HepG2 (cell line): Measurements from ENCODE around the gene MIEF1. TPM values are rescaled to one million over a fixed set of nuclear protein-coding genes. Genes with fewer than 3 reads are reported as not detected.

Source experiments
- CBX5 ChIP-seq: sonication (generic); formaldehyde crosslinking; IDR thresholded peaks from 2 replicates; pipeline ENCODE4 v1.4.0; 2020; ENCODE audit warnings: missing genetic modification reagents, borderline replicate concordance
- GATAD1 ChIP-seq: IDR thresholded peaks from 2 replicates; pipeline ENCODE4 v1.6.1; 2016; ENCODE audit warnings: missing genetic modification reagents, missing compliant biosample characterization
- GLI4 ChIP-seq: sonication (generic); formaldehyde crosslinking; IDR thresholded peaks from 2 replicates; pipeline ENCODE4 v1.5.1; 2020; ENCODE audit warnings: missing genetic modification reagents, mild to moderate bottlenecking, moderate library complexity, borderline replicate concordance
- HDAC1 ChIP-seq: sonication (generic); formaldehyde crosslinking; IDR thresholded peaks from 2 replicates; pipeline ENCODE4 v1.5.1; 2020; ENCODE audit warnings: mild to moderate bottlenecking, missing genetic modification reagents
- KLF13 ChIP-seq: sonication (generic); formaldehyde crosslinking; IDR thresholded peaks from 2 replicates; pipeline ENCODE4 v1.4.0; 2020; ENCODE audit warnings: mild to moderate bottlenecking, missing genetic modification reagents
- NFKB2 ChIP-seq: sonication (generic); formaldehyde crosslinking; IDR thresholded peaks from 2 replicates; pipeline ENCODE4 v1.4.0; 2020; ENCODE audit warnings: missing genetic modification reagents, borderline replicate concordance
- RAD51 ChIP-seq: fragments of 450-650 bp; IDR thresholded peaks from 2 replicates; pipeline ENCODE4 v1.6.1; 2016; ENCODE audit warnings: borderline replicate concordance
- RBAK ChIP-seq: sonication (generic); formaldehyde crosslinking; IDR thresholded peaks from 2 replicates; pipeline ENCODE4 v1.5.1; 2020; ENCODE audit warnings: mild to moderate bottlenecking, missing genetic modification reagents
- RFX1 ChIP-seq: fragments of 450-650 bp; IDR thresholded peaks from 2 replicates; pipeline ENCODE4 v1.6.1; 2017
- TAF1 ChIP-seq: sonication (generic); formaldehyde crosslinking; IDR thresholded peaks from 2 replicates; pipeline ENCODE4 v1.4.0; 2020; ENCODE audit warnings: missing genetic modification reagents
- ZMAT3 ChIP-seq: sonication (generic); formaldehyde crosslinking; conservative IDR thresholded peaks from 2 replicates; pipeline ENCODE4 v1.7.0; 2021; ENCODE audit warnings: missing genetic modification reagents
- ZNF138 ChIP-seq: sonication (generic); formaldehyde crosslinking; IDR thresholded peaks from 2 replicates; pipeline ENCODE4 v1.5.0; 2020; ENCODE audit warnings: mild to moderate bottlenecking, low read depth, missing genetic modification reagents
- ZNF292 ChIP-seq: sonication (generic); formaldehyde crosslinking; IDR thresholded peaks from 2 replicates; pipeline ENCODE4 v1.8.1; 2022; ENCODE audit warnings: mild to moderate bottlenecking, low read depth, missing genetic modification reagents, borderline replicate concordance
- ZNF543 ChIP-seq: sonication (generic); formaldehyde crosslinking; IDR thresholded peaks from 2 replicates; pipeline ENCODE4 v1.4.0; 2020; ENCODE audit warnings: mild to moderate bottlenecking, missing genetic modification reagents
- polyA plus RNA-seq, 8 experiments: library from polyadenylated mRNA; depleted of rRNA in 3 of 8; stranded (reverse) in 7 of 8; unstranded in 1 of 8; fragments of >200 nt; fragmentation: Illumina TruSeq in 4 of 8; extraction: Trizol in 4 of 8; gene quantifications; 2 replicates each; pipeline versions ENCODE4 v1.2.1 to v1.2.3, GENCODE V29; 2011 to 2016; ENCODE audit warnings: low read depth in 4 of 8, missing spikeins in 1 of 8, mixed read lengths in 1 of 8; ENCODE audit not compliant: insufficient read depth in 1 of 8
- total RNA-seq, 5 experiments: library from RNA; depleted of rRNA; stranded (reverse); fragments of >200 nt; fragmentation: Illumina TruSeq; extraction: Trizol; gene quantifications; 2 replicates each; pipeline ENCODE4 v1.2.3, GENCODE V29; 2016; ENCODE audit warnings: low read depth in 1 of 5
- TF ChIP-seq, protein P1 (sequence below): sonication (generic); formaldehyde crosslinking; IDR thresholded peaks from 2 replicates; pipeline ENCODE4 v1.4.0; 2020; ENCODE audit warnings: low read depth, mild to moderate bottlenecking, missing genetic modification reagents
- TF ChIP-seq, protein P2 (sequence below): sonication (generic); formaldehyde crosslinking; conservative IDR thresholded peaks from 2 replicates; pipeline ENCODE4 v1.4.0; 2020; ENCODE audit warnings: missing genetic modification reagents
- TF ChIP-seq, protein P3 (sequence below): sonication (generic); formaldehyde crosslinking; IDR thresholded peaks from 2 replicates; pipeline ENCODE4 v1.4.0; 2020; ENCODE audit warnings: missing genetic modification reagents
- TF ChIP-seq, protein P4 (sequence below): sonication (generic); formaldehyde crosslinking; IDR thresholded peaks from 2 replicates; pipeline ENCODE4 v1.8.1; 2023; ENCODE audit warnings: mild to moderate bottlenecking, missing genetic modification reagents
- TF ChIP-seq, protein P5 (sequence below), 2 experiments: sonication (generic) in 1 of 2; formaldehyde crosslinking in 1 of 2; IDR thresholded peaks; 2 replicates each; pipeline versions ENCODE4 v1.4.0 to v1.6.1; 2016 to 2020; ENCODE audit warnings: borderline replicate concordance in 1 of 2, low read depth in 1 of 2, mild to moderate bottlenecking in 1 of 2, missing genetic modification reagents in 1 of 2

MIEF1 gene
- total and polyA plus RNA-seq, 2 of the 13 experiments (the other 11 are each of a cell fraction or from before 2014, with no cell fraction given): 21.7 to 34.8 TPM

DNA sequence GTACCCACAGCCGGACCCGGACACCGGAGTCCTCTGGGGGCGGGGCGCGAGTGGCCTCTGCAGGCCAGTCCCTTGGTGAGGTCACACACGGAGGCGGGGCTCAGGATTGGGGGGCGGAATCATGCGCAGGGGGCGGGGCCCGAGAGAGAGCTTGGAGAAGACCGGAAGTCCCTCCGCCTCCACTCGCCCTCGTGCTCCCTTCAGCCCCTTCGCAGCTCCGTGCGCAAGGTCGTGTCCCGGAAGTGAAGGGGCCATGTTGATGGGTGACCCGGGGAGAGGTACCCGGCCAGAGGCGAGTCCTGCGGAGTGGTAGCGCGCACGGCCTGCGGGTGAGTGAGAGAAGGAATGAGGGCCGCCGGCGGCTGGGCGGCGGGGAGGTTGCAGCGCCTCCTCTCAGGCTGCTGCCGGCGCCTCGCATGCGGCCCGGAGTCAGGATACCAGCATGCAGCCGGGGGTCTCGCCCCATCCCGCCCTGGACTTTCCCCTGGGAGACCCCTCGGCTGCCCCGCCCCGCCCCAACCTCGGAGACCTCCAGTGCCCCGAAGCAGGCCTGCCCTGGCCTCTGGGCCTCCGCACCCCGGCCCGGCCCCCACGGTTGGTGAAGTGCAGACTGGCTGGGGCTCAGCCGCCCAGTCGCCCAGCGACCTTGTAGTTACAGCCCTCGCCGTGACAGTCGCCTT, at the start of gene MIEF1 (continued):
- TF ChIP-seq, protein P1, sequence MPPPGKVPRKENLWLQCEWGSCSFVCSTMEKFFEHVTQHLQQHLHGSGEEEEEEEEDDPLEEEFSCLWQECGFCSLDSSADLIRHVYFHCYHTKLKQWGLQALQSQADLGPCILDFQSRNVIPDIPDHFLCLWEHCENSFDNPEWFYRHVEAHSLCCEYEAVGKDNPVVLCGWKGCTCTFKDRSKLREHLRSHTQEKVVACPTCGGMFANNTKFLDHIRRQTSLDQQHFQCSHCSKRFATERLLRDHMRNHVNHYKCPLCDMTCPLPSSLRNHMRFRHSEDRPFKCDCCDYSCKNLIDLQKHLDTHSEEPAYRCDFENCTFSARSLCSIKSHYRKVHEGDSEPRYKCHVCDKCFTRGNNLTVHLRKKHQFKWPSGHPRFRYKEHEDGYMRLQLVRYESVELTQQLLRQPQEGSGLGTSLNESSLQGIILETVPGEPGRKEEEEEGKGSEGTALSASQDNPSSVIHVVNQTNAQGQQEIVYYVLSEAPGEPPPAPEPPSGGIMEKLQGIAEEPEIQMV: no peak
- TF ChIP-seq ZMAT3 (CRISPR knock-in tag): peak; percentile 70
- TF ChIP-seq ZNF292: no peak
- TF ChIP-seq, protein P2, sequence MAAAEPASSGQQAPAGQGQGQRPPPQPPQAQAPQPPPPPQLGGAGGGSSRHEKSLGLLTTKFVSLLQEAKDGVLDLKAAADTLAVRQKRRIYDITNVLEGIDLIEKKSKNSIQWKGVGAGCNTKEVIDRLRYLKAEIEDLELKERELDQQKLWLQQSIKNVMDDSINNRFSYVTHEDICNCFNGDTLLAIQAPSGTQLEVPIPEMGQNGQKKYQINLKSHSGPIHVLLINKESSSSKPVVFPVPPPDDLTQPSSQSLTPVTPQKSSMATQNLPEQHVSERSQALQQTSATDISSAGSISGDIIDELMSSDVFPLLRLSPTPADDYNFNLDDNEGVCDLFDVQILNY (CRISPR knock-in tag): no peak
- TF ChIP-seq, protein P3, sequence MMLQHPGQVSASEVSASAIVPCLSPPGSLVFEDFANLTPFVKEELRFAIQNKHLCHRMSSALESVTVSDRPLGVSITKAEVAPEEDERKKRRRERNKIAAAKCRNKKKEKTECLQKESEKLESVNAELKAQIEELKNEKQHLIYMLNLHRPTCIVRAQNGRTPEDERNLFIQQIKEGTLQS (CRISPR knock-in tag): no peak
- TF ChIP-seq GATAD1 (CRISPR knock-in tag): peak; percentile 94
- TF ChIP-seq RAD51: no peak
- no peak for TF ChIP-seq RFX1
- TF ChIP-seq KLF13 (CRISPR knock-in tag): 0 out of 2 replicates have a peak, but pooled peaks have one; percentile 27
- TF ChIP-seq, protein P4, sequence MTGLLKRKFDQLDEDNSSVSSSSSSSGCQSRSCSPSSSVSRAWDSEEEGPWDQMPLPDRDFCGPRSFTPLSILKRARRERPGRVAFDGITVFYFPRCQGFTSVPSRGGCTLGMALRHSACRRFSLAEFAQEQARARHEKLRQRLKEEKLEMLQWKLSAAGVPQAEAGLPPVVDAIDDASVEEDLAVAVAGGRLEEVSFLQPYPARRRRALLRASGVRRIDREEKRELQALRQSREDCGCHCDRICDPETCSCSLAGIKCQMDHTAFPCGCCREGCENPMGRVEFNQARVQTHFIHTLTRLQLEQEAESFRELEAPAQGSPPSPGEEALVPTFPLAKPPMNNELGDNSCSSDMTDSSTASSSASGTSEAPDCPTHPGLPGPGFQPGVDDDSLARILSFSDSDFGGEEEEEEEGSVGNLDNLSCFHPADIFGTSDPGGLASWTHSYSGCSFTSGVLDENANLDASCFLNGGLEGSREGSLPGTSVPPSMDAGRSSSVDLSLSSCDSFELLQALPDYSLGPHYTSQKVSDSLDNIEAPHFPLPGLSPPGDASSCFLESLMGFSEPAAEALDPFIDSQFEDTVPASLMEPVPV: no peak
- peak; percentile 25; the same call in 1 of the 2 replicates for TF ChIP-seq CBX5 (CRISPR knock-in tag)
- TF ChIP-seq RBAK: no peak
- TF ChIP-seq TAF1 (CRISPR knock-in tag): peak; percentile 84
- peak; percentile 63; the same call in 1 of the 2 replicates for TF ChIP-seq NFKB2 (CRISPR knock-in tag)
- peak; percentile 90 for TF ChIP-seq ZNF543 (CRISPR knock-in tag)
- no peak for TF ChIP-seq GLI4
- 0 out of 2 replicates have a peak, but pooled peaks have one; percentile 44 for TF ChIP-seq ZNF138 (CRISPR knock-in tag)
- TF ChIP-seq, protein P5, sequence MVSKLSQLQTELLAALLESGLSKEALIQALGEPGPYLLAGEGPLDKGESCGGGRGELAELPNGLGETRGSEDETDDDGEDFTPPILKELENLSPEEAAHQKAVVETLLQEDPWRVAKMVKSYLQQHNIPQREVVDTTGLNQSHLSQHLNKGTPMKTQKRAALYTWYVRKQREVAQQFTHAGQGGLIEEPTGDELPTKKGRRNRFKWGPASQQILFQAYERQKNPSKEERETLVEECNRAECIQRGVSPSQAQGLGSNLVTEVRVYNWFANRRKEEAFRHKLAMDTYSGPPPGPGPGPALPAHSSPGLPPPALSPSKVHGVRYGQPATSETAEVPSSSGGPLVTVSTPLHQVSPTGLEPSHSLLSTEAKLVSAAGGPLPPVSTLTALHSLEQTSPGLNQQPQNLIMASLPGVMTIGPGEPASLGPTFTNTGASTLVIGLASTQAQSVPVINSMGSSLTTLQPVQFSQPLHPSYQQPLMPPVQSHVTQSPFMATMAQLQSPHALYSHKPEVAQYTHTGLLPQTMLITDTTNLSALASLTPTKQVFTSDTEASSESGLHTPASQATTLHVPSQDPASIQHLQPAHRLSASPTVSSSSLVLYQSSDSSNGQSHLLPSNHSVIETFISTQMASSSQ (IDR thresholded peaks at IDR 0.05; ENCODE audit: low read depth): no peak
- TF ChIP-seq, protein P5 (CRISPR knock-in tag; IDR thresholded peaks at IDR 0.05; ENCODE audit: borderline replicate concordance): peak; percentile 49; the same call in 1 of the 2 replicates
- peak; percentile 78 for TF ChIP-seq HDAC1 (CRISPR knock-in tag)
